NCI-H1105 treated with DMSO at 0.1 percent for 48 hours (cell line): ENCODE measurements around the gene FAM120A.

Source experiments
- DNase-seq: peaks from one replicate; lab custom pipeline; 2025; lab: John Stamatoyannopoulos, UW

FAM120A gene

GRCh38 chr9:93560991-93561390 lies 109.5 kb downstream of the FAM120A start:
- no peak for DNase-seq

- DNase-seq = no peak
Observed at GRCh38 chr9:93562157-93562556, 110.7 kb downstream of the FAM120A start.

DNA sequence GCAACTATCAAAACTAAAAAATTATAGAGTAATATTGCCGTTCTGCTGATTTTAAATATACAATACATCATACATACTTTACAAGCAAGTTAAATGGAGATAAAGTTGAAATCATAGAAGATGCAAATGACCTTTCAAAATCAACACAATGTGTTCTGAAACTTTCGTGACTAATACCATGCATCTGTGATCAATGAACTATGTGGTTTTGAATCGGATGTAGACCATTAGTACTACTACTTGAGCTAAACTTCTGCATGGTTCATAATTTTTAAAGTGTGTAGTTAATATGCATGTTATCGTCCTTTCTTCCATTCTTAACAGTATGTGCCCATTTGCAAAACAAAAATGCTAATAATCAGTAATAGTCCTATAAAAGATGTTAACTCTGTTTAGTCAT lies 113.6 kb downstream of the FAM120A start:
- no peak for DNase-seq

GRCh38 chr9:93566408-93567270 lies 115.2 kb downstream of the FAM120A start:
- DNase-seq = peak; percentile 92

DNA sequence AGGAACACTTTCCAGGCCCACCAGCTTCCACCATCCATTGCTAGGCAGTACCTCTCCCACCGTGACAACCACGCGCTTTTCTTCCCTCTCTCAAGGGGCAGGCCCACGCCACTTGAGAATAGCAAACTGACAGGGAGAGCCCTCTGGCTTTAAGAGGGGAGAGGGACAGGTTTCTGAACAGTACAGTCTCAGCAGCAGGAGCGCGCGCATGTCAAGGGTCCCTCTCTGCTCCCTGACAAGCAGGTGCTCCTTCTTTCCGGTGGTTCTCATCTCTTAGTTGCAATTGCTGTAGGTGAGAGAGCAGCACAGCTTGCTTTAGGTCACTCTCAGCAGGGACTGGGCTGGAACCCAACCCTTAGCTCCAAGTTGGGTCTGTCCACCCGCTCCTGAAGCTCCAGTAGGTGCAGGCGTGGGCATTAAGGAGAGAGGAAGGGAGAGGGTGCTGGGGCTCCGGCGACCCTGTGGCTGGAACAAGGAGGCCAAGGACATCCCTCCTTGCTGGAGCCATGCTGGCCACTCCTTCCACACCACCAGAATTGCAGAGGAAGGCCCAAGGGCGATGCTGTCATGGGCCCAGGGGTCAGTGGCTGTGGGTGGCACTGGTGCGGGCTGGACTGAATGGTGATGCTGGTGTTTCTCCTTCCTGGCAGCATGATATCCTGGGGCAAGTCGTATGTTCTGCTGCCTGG lies 115.9 kb downstream of the FAM120A start:
- peak; percentile 47 for DNase-seq

DNA sequence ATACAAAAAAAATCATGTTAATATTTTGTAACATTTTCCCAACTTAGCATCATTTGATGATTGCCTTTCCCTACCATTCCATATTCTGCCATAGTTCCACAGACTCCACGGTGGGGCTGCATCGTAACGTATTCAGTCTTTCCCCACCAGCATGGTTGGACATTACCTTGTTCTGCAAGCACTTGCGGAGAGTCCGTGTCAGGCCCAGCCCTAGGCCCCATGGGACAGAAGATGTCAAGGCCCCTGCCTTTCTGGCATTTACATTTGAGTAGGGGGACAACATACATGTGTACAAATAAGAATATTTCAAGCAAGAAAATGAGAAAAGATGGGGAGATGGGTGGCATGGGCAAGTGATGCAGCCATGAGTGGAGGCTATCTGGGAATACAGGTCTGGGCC lies 116.7 kb downstream of the FAM120A start:
- DNase-seq = no peak

GRCh38 chr9:93569621-93570174 lies 118.2 kb downstream of the FAM120A start:
- DNase-seq = no peak

DNA sequence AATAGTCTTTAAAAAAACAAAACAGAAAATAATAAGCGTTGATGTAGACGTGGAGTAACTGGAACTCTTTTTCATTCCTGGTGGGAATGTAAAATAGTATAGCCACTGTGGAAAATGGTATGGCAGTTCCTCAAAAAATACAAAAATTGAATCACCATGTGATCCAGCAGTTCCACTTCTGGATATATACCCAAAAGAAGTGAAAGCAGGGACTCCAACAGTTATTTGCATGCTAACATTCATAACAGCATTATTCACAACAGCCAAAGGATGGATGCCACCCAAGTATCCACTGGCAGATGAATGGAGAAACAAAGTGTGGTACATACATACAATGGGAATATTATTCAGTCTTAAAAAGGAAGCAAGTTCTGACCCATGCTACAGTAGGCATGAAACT lies 120.7 kb downstream of the FAM120A start:
- DNase-seq = no peak

DNA sequence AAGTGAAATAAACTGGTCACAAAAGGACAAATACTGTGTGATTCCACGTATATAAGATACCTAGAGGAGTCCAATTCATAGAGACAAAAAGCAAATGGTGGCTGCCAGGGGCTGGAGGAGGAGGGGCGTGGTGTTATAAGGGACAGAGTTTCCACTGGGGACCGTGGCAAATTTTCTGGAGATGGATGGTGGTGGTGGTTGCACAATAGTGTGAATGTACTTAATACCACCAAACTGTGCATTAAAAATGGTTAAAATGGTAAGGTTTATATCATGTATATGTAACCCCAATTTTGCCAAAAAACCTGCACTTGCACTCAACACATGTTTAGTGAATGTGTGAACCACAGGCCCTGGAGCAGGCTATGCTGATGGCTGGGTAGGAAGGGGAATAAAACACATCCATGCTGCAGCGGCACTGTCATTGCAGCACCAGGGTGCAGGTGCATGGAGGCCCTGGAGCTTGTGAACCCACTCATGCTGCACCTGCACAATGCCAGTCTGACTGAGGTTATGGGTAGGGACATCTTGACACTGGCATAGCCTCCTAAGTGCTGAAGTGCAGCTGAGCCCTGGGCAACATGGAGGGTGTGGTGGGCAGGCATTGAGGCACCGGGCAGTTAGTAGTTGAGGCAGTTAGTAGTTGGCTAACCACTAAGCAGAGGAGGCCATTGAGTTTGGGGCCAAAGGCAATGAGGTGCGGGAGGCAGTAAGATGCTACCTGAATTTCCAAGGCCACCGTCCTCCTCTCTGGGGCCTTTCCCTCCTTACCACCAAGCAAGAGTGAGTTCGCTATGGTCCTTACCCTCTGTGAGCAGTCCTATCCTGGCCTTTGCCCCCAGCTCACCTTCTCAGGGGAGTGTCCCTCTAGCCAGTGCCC lies 121.4 kb downstream of the FAM120A start:
- no peak for DNase-seq

GRCh38 chr9:93573516-93573828 lies 122.0 kb downstream of the FAM120A start:
- no peak for DNase-seq

DNA sequence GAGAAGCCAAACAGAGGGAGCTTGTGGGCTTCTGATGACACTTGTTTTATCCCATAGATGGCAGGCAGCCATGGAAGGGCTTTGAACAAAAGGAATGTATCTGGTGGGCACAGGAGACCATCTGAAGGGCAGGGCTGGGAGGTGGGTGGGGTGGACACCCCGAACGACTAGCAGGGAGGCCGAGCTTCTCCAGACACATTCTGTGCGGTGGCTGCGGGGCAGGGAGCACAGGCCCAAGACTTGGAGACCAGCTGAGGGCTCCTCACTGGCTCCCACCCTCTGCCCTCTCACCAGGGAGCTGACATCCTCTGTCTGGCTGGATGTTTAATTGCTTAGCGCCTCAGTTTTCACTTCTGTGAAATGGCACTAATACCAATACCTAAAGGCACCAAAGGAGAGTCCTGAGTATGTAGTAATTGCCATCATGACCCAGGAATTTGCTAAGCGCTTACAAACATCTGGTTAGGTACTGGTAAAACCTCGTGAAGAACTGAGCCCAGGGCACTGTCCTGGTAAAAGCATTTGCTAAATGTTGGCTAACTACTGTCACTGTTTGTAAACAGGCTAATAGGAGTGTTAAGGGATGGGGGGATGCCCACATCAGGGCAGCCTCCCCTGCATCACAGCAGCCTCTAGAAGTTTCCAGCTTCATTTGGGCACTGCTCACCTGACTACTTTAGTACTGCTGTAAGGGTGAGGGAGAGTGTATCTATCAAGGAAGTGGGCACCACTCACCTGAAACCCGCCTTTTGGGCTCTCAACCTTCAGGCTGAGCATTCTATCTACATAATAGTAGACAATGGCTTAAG lies 122.8 kb downstream of the FAM120A start:
- DNase-seq = no peak

GRCh38 chr9:93574900-93575795 lies 123.7 kb downstream of the FAM120A start:
- DNase-seq = no peak

DNA sequence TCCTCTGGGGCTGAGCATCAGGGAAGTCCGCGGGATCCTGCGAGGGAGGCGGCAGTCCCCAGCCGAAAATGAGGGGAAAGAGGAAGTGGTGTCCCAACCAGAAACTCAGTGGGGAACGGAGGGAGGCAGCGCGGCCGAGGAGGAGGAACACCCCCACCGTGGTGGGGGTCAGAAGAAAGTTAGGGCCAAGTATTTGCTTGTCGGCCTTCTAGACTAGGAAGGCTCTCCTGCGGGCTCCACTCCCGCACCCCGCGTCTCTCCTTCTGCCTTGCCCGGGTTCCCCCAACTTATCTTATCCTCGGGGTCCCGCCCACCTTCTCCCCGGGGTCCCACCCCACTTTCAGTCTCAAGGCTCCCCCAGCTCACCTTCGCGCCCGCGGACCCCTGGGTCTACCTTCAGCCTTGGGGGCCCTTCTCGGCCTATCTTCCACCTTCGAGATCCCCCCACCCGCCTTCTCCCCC lies 124.3 kb downstream of the FAM120A start:
- DNase-seq = no peak

GRCh38 chr9:93576258-93577077 lies 125.0 kb downstream of the FAM120A start, which contains the start of gene PHF2:
Gene PHF2 (plus strand): TSS chr9:93576584. CDS start chr9:93576774, 190 bp downstream.
- no peak for DNase-seq

GRCh38 chr9:93577078-93577974 lies 125.8 kb downstream of the FAM120A start:
- peak; percentile 10 for DNase-seq

DNA sequence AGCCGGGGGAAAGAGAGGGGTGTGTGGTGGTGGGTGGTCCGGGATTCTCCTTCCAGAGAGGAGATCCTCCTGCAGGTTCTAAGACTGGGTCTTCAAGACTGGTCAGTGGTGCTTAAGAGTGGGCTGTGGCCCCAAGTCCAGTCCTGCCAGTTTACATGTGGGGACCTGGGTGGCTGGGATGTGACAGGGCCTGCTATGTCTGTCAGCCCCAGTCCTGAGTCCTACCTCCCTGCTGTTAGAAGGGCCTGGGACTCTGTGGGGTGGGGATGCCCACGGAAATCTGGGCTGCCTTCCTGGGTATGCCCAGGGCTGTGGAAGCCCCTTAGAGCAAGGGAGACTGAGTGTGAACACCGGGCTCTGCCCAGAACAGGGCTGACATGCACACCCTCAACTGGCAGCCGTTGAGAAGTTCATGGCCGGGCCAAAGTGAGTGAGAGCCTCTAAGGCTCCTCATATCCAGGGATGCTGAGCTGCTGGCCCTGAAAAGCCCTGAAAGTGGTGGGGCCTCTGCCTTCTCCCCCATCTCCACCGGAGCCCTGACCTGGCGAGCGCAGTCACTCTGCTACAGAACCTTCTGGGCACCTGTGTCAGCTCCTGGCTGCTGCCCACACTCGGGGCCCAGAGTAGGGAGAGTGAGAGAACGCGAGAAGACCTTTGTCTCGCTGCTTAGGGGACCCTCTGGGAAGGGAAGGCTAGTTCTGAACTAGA lies 126.6 kb downstream of the FAM120A start:
- no peak for DNase-seq

- no peak for DNase-seq
Observed at GRCh38 chr9:93578844-93579243, 127.4 kb downstream of the FAM120A start.
